Epidermal melanocyte (primary cell): ENCODE data around the gene DDX53.

Source experiments
- DNase-seq: peaks from one replicate; pipeline ENCODE4 v3.0.0; 2011; ENCODE audit warnings: low spot score; ENCODE audit not compliant: insufficient read length

DDX53 gene

GRCh38 chrX:23048806-23049573 lies 49.2 kb downstream of the DDX53 start:
- no peak for DNase-seq

GRCh38 chrX:23052324-23052723 lies 52.6 kb downstream of the DDX53 start:
- DNase-seq: no peak
